HTERT RPE-1 (cell line): ENCODE data around the gene ISCA2.

Experiments used
- in situ Hi-C: fragments of 300-500 bp; cut with MboI; formaldehyde crosslinking; loops from 4 replicates; pipeline ENCODE4 v1.14.3; 2020; ENCODE audit warnings: low sequenced_read_pairs

The ISCA2 gene

GRCh38 chr14:74482571-74482970 lies 11.0 kb upstream of the ISCA2 start:
- in situ Hi-C loops, result no loop called here

- in situ Hi-C loops, result no loop called here
Observed at GRCh38 chr14:74483321-74483720, 10.2 kb upstream of the ISCA2 start.

- in situ Hi-C loops, result no loop called here
Observed at GRCh38 chr14:74486164-74486563, 7.4 kb upstream of the ISCA2 start.

GRCh38 chr14:74488786-74489397 lies 4.7 kb upstream of the ISCA2 start:
- in situ Hi-C loops, result no loop called here

GRCh38 chr14:74490486-74490885 lies 3.1 kb upstream of the ISCA2 start:
- in situ Hi-C loops, result no loop called here

GRCh38 chr14:74491956-74492775 lies 1.4 kb upstream of the ISCA2 start:
- in situ Hi-C loops, result no loop called here

- in situ Hi-C loops, result no loop called here
Observed at GRCh38 chr14:74492776-74493342, 706 bp upstream of the ISCA2 start, which contains the start of gene NPC2. NPC2 (minus strand) TSS chr14:74493305; CDS start chr14:74493274, 31 bp downstream.

- in situ Hi-C loops, result no loop called here
Observed at GRCh38 chr14:74495356-74495755, 1.8 kb downstream of the ISCA2 start.

GRCh38 chr14:74500417-74501134 lies 7.0 kb downstream of the ISCA2 start:
- in situ Hi-C loops, result no loop called here

GRCh38 chr14:74501135-74501614 lies 7.6 kb downstream of the ISCA2 start:
- in situ Hi-C loops, result no loop called here

GRCh38 chr14:74501691-74502090 lies 8.1 kb downstream of the ISCA2 start:
- in situ Hi-C loops, result no loop called here

GRCh38 chr14:74502236-74503019 lies 8.9 kb downstream of the ISCA2 start:
- in situ Hi-C loops, result no loop called here

GRCh38 chr14:74503291-74503937 lies 9.8 kb downstream of the ISCA2 start:
- in situ Hi-C loops, result no loop called here

GRCh38 chr14:74503938-74504335 lies 10.4 kb downstream of the ISCA2 start:
- in situ Hi-C loops, result no loop called here

GRCh38 chr14:74504412-74504811 lies 10.8 kb downstream of the ISCA2 start:
- in situ Hi-C loops, result no loop called here

- in situ Hi-C loops, result no loop called here
Observed at GRCh38 chr14:74504874-74505720, 11.5 kb downstream of the ISCA2 start.

GRCh38 chr14:74505831-74506230 lies 12.3 kb downstream of the ISCA2 start:
- in situ Hi-C loops, result no loop called here

- in situ Hi-C loops, result no loop called here
Observed at GRCh38 chr14:74506411-74506851, 12.9 kb downstream of the ISCA2 start.

- in situ Hi-C loops, result no loop called here
Observed at GRCh38 chr14:74507085-74507484, 13.5 kb downstream of the ISCA2 start.
